HPDE6-E6E7 (cell line): ENCODE data around the gene CES3.
A peak's percentile ranks its signal among the peaks of the same experiment; 100 is the strongest.

Experiments
- DNase-seq: peaks from one replicate; pipeline ENCODE4 v3.0.0; 2011; ENCODE audit warnings: missing footprints; ENCODE audit errors: extremely low spot score

Gene CES3

GRCh38 chr16:66961065-66961744 lies at the start of gene CES3:
Gene CES3, plus strand, starts transcription at chr16:66961266. Its CDS starts 42 bp downstream, at chr16:66961308.
- DNase-seq: peak; percentile 70

- no peak for DNase-seq
Observed at GRCh38 chr16:66911801-66912200, 49.3 kb upstream of the CES3 start.

- no peak for DNase-seq
Observed at GRCh38 chr16:66913081-66913480, 48.0 kb upstream of the CES3 start.

- DNase-seq: no peak
Observed at GRCh38 chr16:66913711-66914110, 47.4 kb upstream of the CES3 start.

GRCh38 chr16:66914541-66914940 lies 46.5 kb upstream of the CES3 start:
- no peak for DNase-seq

GRCh38 chr16:66915041-66915440 lies 46.0 kb upstream of the CES3 start:
- DNase-seq: no peak

GRCh38 chr16:66916518-66916917 lies 44.5 kb upstream of the CES3 start:
- no peak for DNase-seq

- no peak for DNase-seq
Observed at GRCh38 chr16:66917741-66918140, 43.3 kb upstream of the CES3 start.

- no peak for DNase-seq
Observed at GRCh38 chr16:66918355-66918754, 42.7 kb upstream of the CES3 start.

- DNase-seq: no peak
Observed at GRCh38 chr16:66918803-66919568, 42.1 kb upstream of the CES3 start, which contains the start of gene CDH16. Gene CDH16, minus strand, starts transcription at chr16:66918885. Its CDS starts 820 bp downstream, at chr16:66918065.

GRCh38 chr16:66919569-66920298 lies 41.3 kb upstream of the CES3 start:
- no peak for DNase-seq

- DNase-seq: no peak
Observed at GRCh38 chr16:66920299-66920590, 40.8 kb upstream of the CES3 start.

- no peak for DNase-seq
Observed at GRCh38 chr16:66920924-66921680, 40.0 kb upstream of the CES3 start.

- DNase-seq: no peak
Observed at GRCh38 chr16:66921729-66922450, 39.2 kb upstream of the CES3 start.

- no peak for DNase-seq
Observed at GRCh38 chr16:66923247-66923731, 37.8 kb upstream of the CES3 start.

GRCh38 chr16:66923866-66924265 lies 37.2 kb upstream of the CES3 start:
- no peak for DNase-seq

- DNase-seq: no peak
Observed at GRCh38 chr16:66924527-66925321, 36.3 kb upstream of the CES3 start.

GRCh38 chr16:66925322-66925840 lies 35.7 kb upstream of the CES3 start, which contains the start of gene RRAD:
Gene RRAD, minus strand, starts transcription at chr16:66925535. Its CDS starts 356 bp downstream, at chr16:66925179.
- DNase-seq: no peak

- DNase-seq: no peak
Observed at GRCh38 chr16:66926171-66926947, 34.7 kb upstream of the CES3 start.
